SK-N-MC (cell line): Measurements from ENCODE around the gene NKAIN2.

Experiments used
- DNase-seq: peaks from one replicate; pipeline ENCODE4 v3.0.0-alpha.2; 2011; ENCODE audit warnings: low read depth, low spot score
- H3K27ac ChIP-seq: fragments of 200-600 bp; sonication (generic); 2 replicates; pipeline ENCODE4 v1.5.1; 2016; ENCODE audit warnings: mixed run types
- H3K36me3 ChIP-seq: fragments of 200-600 bp; sonication (generic); 2 replicates; pipeline ENCODE4 v1.6.1; 2017; ENCODE audit warnings: antibody characterized with exemption, low read length, mixed read lengths; ENCODE audit not compliant: insufficient read depth
- H3K4me3 ChIP-seq: fragments of 200-600 bp; sonication (generic); 2 replicates; pipeline ENCODE4 v1.5.1; 2016
- H3K9ac ChIP-seq: fragments of 200-600 bp; sonication (generic); 2 replicates; pipeline ENCODE4 v1.8.0; 2017; ENCODE audit warnings: mixed run types, mixed read lengths; ENCODE audit not compliant: insufficient read length
- H3K9me3 ChIP-seq: fragments of 200-600 bp; sonication (generic); 2 replicates; pipeline ENCODE4 v1.6.1; 2017; ENCODE audit warnings: low read depth, mild to moderate bottlenecking, antibody characterized with exemption, low read length, moderate library complexity, mixed read lengths
- EZH2 ChIP-seq: fragments of 200-600 bp; sonication (generic); IDR thresholded peaks from one replicate; pipeline ENCODE4 v1.6.1; 2017; ENCODE audit warnings: antibody characterized with exemption
- FOXP2 ChIP-seq: optimal IDR thresholded peaks from 2 replicates; pipeline ENCODE3; 2011; ENCODE audit warnings: mild to moderate bottlenecking, moderate library complexity; ENCODE audit not compliant: insufficient read depth; ENCODE audit errors: extremely low read length, control extremely low read depth
- POLR2AphosphoS5 ChIP-seq: IDR thresholded peaks from 2 replicates; pipeline ENCODE4 v1.6.1; 2012; ENCODE audit warnings: mild to moderate bottlenecking, low read depth, low read length, borderline replicate concordance

The NKAIN2 gene

DNA sequence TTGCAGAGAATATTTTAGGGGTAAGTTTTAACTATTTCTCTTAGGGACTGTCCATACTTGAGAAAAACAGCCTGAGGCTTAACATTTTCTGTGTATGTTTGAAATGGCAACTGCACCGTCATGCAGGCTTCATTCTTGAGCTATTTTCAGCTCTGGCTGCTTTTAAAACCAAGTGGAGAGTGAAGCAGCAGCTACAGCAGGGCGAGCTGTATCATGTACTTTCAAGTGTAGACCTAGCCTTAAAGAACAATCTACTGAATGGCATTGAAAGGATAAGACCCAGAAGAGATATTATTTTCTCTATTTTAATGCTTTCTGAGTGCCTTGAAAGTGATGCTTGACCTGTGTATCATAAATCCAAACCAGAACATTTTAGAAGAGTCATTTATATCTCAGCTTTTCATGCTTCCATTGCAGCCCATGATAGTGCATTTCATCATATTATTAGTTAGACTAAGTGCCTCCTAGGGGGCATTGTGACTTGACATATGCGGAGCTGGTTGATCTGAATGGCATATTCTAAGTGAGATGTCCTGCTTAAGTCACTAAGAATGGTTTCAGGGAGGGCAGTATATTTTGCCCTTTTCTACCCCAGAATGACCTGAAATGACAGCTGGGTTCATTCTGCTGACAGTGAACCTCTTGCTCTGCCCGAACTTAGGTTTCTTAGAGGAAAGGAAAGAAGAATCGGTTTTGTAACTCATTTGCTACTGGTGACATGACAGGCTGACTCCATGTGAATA is 85.3 kb downstream of the NKAIN2 start:
- Histone ChIP-seq H3K36me3 (no peaks in the 10 kb centered on the region), H3K4me3 (no peak overlapping the region), H3K9ac (no peak overlapping the region), H3K27ac (no peak overlapping the region), H3K9me3 (no peaks in the 10 kb centered on the region)
- TF ChIP-seq EZH2 (no peak), POLR2AphosphoS5 (no peak), FOXP2 (no peak)
- no peak for DNase-seq

DNA sequence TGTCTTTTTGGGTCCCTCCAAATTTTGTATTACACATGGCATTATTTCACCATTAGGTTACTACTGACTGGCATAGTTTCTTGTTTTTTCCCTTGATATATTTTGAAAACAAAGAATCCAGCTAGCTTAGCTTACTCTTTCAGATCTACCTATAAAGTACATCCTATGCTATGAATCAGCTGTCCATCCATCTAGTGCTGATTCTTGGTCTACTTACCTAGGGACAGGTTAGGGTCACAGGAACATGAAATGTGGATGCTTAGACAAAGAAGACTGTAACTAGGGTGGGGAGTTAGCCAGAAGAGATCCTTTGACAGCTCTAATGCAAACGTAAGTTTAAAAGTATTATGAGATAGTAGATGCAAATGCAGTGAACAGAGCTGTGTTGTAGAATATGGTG is 91.7 kb downstream of the NKAIN2 start:
- no peak for TF ChIP-seq POLR2AphosphoS5
- TF ChIP-seq FOXP2: no peak
- TF ChIP-seq EZH2: no peak
- H3K9me3 ChIP-seq: no peaks in the 10 kb centered on the region
- H3K4me3 ChIP-seq: no peak overlapping the region

DNA sequence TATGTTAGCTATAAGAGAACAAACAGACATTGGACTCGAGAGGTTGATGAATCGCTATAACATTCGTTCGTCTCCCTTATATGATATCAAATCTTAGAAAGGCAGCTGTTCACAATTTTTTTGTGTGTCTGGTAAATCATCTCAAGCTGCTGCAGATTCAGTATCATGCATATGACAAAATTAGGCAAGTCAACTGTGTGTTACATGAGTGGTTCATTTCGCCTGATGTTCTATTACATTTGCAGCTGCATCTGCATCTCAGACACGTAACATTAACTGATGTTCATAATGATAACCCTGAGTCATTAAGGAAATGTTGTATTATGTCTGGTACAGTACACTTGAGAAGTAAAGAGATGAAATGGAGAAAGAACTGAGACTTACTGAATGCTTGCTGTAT is 92.1 kb downstream of the NKAIN2 start:
- Histone ChIP-seq H3K9ac (no peak overlapping the region), H3K4me3 (no peak overlapping the region), H3K27ac (no peak overlapping the region), H3K36me3 (no peaks in the 10 kb centered on the region), H3K9me3 (no peaks in the 10 kb centered on the region)
- TF ChIP-seq FOXP2 (no peak), POLR2AphosphoS5 (no peak), EZH2 (no peak)
- no peak for DNase-seq

More for the DNA sequence above, 91.7 kb downstream of the NKAIN2 start:
- H3K9ac ChIP-seq: no peak overlapping the region
- no peak for DNase-seq
- no peaks in the 10 kb centered on the region for H3K36me3 ChIP-seq
- H3K27ac ChIP-seq: no peak overlapping the region

DNA sequence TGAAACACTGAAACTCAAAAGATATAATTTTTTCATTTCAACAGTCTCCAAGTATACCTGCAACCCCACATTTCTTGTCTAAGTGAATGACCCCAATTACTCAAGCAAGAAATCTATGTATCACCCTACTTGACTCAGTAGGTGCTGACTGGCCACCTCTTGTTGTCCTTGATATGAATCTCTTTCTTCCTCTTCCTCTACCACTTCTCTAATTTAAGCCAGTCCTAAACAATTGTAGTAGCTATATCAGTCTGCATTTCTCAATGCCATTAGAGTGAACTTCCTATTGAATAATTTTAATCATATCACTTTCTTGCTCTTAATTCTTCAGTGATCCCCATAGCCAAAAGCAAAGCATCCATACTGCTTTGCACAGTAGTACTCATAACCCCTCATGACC is 93.2 kb downstream of the NKAIN2 start:
- no peaks in the 10 kb centered on the region for H3K9me3 ChIP-seq
- no peaks in the 10 kb centered on the region for H3K36me3 ChIP-seq
- no peak for DNase-seq
- H3K9ac ChIP-seq: no peak overlapping the region
- no peak for TF ChIP-seq FOXP2
- no peak for TF ChIP-seq EZH2
- TF ChIP-seq POLR2AphosphoS5: no peak
- no peak overlapping the region for H3K4me3 ChIP-seq
- H3K27ac ChIP-seq: no peak overlapping the region

DNA sequence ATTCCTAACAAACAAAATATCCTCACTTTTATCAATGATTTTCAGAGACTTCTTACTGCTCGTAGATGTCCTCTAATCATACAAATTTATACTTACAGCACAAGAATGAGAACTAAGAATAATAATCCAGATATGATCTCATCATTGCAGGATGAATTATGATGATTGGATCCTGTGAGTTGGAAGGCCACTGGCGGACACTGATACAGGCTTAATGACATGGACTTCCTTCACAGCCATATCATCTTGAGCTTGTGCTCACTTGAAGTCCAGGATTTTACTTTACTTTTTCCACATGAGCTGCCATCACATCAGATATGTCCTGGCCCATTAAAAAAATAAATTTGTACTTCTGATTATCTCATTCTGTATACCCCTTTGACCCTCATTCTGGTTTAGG is 94.3 kb downstream of the NKAIN2 start:
- no peak for DNase-seq
- Histone ChIP-seq H3K36me3 (no peaks in the 10 kb centered on the region), H3K4me3 (no peak overlapping the region), H3K9ac (no peak overlapping the region), H3K9me3 (no peaks in the 10 kb centered on the region), H3K27ac (no peak overlapping the region)
- TF ChIP-seq EZH2: no peak
- TF ChIP-seq POLR2AphosphoS5: no peak
- no peak for TF ChIP-seq FOXP2

DNA sequence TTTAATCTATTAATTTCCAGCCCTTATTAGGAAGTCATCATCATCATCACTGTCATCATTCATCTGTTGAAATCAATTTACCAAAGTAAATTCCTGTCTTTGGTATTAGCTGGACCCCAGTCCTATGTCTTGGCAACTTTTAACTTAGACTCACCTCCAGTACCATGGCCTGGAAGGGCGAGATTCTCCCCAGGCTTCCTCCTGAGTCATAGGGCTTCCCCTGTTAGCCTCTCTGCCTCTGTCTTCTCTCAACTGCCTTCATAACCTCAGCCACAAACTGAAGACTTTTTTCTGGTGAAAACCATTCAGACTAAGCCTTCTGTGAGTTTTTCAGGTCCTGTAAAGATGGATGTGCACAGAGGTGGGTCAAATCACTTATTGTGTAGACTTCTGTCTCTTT is 95.0 kb downstream of the NKAIN2 start:
- Histone ChIP-seq H3K27ac (no peak overlapping the region), H3K4me3 (no peak overlapping the region), H3K9me3 (no peaks in the 10 kb centered on the region), H3K9ac (no peak overlapping the region), H3K36me3 (no peaks in the 10 kb centered on the region)
- no peak for TF ChIP-seq FOXP2
- no peak for TF ChIP-seq EZH2
- no peak for TF ChIP-seq POLR2AphosphoS5
- DNase-seq: no peak

DNA sequence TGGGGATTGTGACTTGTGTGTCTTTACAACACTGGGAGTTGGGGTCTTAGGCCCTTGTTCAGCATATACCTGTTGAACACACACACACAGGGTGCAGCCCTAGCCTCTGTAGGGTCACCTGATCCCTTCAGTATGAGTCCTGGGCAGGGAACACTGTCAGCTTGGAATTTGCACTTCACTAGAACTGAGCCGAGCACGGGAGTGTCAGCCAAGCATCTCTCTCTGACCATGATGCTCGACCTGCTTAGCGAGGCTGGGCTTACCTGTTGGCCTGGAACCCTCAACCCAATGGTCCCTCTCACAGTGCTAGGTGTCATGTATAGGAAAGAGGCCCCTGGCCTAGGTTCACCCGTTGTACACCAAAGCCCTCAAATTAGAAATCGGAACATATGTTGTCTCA is 96.1 kb downstream of the NKAIN2 start:
- no peaks in the 10 kb centered on the region for H3K9me3 ChIP-seq
- no peaks in the 10 kb centered on the region for H3K36me3 ChIP-seq
- no peak for DNase-seq
- TF ChIP-seq EZH2: no peak
- TF ChIP-seq POLR2AphosphoS5: no peak
- no peak for TF ChIP-seq FOXP2
- no peak overlapping the region for H3K9ac ChIP-seq
- H3K4me3 ChIP-seq: no peak overlapping the region
- H3K27ac ChIP-seq: no peak overlapping the region

DNA sequence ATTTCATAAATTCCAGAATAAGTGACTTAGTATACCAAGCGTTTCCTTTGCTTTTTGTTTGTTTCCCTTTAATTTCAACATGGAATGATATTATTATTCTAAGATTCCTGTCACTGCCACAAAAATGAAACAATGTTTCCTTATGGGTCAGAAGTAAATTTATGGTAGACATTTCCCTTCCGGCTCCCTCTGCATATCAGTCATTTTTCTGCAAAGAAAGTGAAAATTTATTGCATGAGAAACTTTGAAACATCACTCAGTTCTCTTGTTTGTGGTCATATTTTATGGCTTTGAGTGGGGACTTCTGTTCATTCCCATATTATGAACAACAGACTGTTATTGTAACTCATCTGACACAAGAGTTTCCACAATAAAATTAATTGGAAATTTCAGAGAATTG is 97.8 kb downstream of the NKAIN2 start:
- TF ChIP-seq FOXP2 (no peak), EZH2 (no peak), POLR2AphosphoS5 (no peak)

More for the DNA sequence above, 97.8 kb downstream of the NKAIN2 start:
- no peaks in the 10 kb centered on the region for H3K36me3 ChIP-seq
- no peak overlapping the region for H3K4me3 ChIP-seq
- DNase-seq: no peak
- H3K9me3 ChIP-seq: no peaks in the 10 kb centered on the region
- no peak overlapping the region for H3K9ac ChIP-seq
- H3K27ac ChIP-seq: no peak overlapping the region
